ENCODE data around the gene KRTAP10-6.
"Not testable (repeated sequence)": the region's sequence is repeated elsewhere in the genome, so short reads cannot be mapped to it uniquely, and the experiment has no call there.

The KRTAP10-6 gene

GRCh38 chr21:44556879-44557278 is 35.4 kb downstream of the KRTAP10-6 start:
- no peak for DNase-seq (ENCODE audit: low spot score)

DNA sequence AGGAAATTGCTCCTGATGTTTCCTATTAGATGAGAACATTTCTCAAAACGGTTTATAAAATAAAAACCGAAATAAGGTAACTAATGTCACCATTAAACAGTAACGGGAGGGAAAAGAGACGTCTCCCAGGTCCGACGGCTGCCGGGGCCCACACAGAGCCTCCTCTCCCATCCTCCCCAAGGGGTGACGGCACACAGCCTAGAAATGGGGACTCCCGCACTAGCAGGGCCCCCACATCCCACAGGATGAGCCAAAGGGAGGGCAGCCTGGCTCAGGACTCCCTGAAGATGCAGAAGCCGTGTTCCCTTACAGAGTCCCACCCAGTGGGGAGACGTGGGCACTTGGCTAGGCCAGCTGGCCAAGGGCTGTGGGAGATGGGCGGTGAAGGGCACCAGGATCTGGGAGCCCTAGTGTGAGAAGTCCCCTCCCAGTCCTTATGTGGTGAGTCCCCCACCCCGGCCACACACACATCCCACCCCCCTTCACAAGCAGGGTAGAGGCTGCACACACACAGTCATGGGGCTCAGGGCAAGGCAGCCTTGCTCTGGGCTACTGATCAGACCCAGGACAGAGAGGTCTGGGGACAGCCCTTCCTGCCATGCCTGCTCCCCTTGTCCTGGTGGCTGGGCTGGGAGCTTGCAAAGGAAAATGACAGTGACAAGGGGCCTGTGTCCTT is 37.0 kb downstream of the KRTAP10-6 start:
- DNase-seq (ENCODE audit: low spot score), result no peak

DNA sequence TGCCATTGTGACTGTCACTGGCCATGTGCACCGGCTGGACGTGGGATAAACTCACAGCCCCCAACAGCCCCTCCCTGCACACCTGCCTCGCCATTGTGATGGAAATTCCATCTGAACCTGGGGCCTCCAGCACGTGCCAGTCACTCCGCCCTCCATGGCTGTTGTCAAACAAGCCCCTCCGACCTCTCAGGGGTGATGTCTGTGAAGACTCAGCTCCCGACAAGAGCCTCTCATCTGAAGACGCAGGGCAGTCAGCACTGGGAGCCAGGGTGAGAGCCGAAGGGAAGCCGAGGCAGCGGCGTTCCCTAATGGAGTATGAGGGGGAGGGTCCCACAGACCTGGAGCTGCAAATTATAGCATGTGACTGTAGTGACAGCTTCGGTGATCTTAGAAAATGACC is 39.6 kb downstream of the KRTAP10-6 start:
- DNase-seq (ENCODE audit: low spot score), result no peak

GRCh38 chr21:44552136-44552535 is 40.2 kb downstream of the KRTAP10-6 start:
- no peak for DNase-seq (ENCODE audit: low spot score)

DNA sequence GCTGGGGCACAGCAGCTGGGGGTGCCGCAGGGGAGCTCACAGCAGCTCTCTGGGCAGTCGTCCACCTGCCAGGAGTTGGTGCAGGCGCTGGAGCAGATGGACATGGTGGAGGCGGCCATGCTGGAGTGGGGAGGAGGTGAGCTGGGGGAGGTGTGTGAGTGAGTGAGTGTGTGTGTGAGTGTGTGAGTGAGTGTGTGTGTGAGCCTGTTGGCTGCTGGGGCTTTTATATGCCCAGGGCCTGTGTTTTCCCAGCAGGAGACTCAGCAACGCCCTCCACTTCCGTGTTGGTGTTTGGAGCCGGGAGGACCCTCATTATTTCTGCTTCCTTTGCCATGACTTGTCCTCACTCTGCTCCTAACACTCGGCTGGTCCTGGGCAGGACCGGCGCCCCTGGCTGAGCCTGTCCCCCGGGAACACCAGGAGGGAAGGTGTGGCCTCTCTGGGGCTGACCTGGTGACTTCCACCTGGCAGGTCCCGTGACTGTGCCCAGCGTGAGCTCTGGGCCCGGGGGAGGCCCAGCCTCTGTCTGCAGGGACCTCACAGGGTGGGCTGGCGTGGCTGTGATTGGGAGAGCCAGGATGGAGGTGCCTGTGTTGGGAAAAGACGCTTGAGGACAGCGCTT is 40.9 kb downstream of the KRTAP10-6 start, which contains the start of gene KRTAP10-2:
TSS of gene KRTAP10-2 (minus strand) at position 166 of the 622 bp plus-strand sequence. CDS start at position 119, 47 bp downstream.
- no peak for DNase-seq (ENCODE audit: low spot score)

GRCh38 chr21:44550807-44551206 is 41.5 kb downstream of the KRTAP10-6 start:
- DNase-seq (ENCODE audit: low spot score), result no peak

GRCh38 chr21:44550285-44550684 is 42.0 kb downstream of the KRTAP10-6 start:
- DNase-seq (ENCODE audit: low spot score), result not testable (repeated sequence)

DNA sequence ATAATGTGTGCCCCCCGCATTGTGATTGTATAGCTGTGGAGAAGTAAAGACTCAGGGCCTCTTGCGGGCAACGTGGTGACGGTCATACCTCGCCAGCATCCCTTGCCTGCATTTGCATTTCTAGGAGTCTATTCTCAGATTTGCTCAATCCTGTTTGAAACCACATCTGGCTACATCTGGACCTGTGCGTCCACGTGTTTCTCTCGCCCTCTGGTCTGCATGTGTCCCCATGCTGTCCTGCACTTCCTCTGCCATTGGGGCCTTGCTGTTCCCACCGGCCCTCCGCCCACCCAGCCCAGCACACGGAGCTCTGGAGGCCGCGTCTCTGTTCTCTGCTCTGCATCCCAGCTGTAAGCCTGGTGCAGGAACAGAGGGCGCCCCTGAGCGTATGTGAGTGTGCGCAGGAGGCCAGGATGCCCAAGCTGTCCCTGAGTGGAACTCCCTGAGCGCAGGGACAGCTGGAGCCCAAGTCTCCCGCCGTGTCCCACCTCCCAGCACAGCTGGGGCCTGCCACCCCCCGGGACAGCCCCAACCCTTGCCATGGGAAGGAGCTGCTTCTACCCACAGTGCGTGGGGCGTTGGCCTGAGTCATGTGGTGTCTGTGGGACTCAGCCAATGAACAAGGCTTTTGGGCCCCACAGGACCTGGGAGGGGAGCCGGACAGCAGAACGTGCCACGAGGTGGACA is 42.6 kb downstream of the KRTAP10-6 start:
- DNase-seq (ENCODE audit: low spot score), result no peak

DNA sequence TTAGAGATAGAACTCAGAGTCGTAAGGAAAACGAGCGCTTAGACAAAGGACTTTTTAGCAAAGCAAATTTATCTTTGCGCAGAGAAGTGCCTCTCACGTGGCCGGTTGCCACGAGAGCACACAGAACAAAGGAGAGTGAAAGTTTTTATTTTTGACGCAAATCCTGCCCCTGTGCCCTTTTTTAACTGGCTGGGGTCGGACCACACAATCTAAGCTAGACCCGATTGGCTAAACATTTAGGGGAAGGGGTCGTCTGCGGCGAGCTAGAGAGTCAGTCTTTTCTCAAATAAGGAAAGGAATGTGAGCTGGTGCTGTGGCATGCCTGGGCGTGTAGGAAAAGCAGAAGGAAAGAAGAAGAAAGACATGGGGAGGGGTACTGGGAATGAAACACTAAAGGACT is 43.4 kb downstream of the KRTAP10-6 start:
- no peak for DNase-seq (ENCODE audit: low spot score)

DNA sequence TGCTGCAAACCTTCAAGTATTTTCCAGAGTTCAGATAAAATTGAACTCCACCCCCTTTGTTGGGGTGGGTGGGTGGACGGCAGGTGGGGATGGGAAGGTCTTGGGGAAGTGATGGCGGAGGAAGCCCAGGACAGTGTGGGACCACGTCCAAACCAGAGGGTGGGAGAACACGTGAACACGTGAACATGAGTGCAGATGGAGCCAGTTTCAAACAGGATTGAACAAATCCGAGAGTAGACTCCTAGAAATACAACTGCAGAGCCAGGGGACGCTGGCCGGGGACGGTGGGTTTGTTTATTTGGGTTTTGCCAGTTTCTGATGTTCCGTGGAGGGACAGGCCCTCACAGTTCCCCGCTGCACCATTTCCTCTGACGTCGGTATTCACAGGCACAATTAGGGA is 43.9 kb downstream of the KRTAP10-6 start:
- DNase-seq (ENCODE audit: low spot score), result no peak

- DNase-seq (ENCODE audit: low spot score), result peak; percentile 42
These were observed 44.5 kb downstream of the KRTAP10-6 start for GRCh38 chr21:44547656-44548331.

- no peak for DNase-seq (ENCODE audit: low spot score)
These were observed 47.7 kb downstream of the KRTAP10-6 start for GRCh38 chr21:44544566-44544965.

DNA sequence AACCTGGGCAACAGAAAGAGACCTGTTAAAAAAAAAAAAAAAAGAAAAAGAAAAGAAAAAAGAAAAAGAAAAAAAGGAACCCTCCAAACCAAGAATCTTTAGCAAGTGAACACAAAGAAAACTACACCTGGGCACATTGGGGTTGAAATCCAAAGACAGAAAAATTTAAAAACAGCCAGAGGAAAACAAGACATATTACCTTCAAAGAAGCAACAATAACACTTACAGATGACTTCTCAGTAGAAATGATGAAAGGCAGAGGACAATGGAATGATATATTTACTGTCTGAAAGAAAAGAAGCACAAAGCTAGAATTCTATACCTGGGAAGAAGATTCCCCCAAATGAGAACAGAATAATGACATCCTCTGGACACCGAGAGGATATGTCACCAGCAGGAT is 49.6 kb downstream of the KRTAP10-6 start:
- no peak for DNase-seq (ENCODE audit: low spot score)
